SK-N-MC (cell line): ENCODE results near the gene HBQ1.
"Not testable (repeated sequence)": the region's sequence is repeated elsewhere in the genome, so short reads cannot be mapped to it uniquely, and the experiment has no call there.

Experiments used
- EZH2 ChIP-seq: fragments of 200-600 bp; sonication (generic); IDR thresholded peaks from one replicate; pipeline ENCODE4 v1.6.1; 2017; ENCODE audit warnings: antibody characterized with exemption
- POLR2AphosphoS5 ChIP-seq: IDR thresholded peaks from 2 replicates; pipeline ENCODE4 v1.6.1; 2012; ENCODE audit warnings: mild to moderate bottlenecking, low read depth, low read length, borderline replicate concordance

DNA sequence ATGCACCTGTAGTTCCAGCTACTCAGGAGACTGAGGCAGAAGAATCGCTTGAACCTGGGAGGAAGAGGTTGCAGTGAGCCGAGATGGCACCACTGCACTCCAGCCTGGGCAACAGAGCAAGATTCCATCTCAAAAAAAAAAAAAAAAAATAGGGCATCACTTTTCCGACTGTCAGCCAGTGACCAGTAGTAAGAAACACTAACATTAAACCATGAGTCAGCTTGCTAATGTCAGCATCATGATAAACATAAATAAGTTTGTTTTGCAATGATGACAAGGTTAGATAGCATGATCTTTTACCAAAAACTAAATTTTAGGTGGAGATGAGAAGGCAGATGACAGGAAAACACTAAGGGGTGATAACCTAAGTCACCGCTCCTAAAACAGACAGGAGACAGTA lies 29.1 kb downstream of the HBQ1 start:
- not testable (repeated sequence) for TF ChIP-seq POLR2AphosphoS5, EZH2
